K562 (cell line): ENCODE data around the gene GADD45GIP1. TPM values are rescaled to one million over a fixed set of nuclear protein-coding genes. Genes with fewer than 3 reads are reported as not detected.

Source experiments
- CHD7 ChIP-seq: fragments of 200-600 bp; sonication (generic); IDR thresholded peaks from one replicate; pipeline ENCODE4 v1.6.1; 2012; ENCODE audit warnings: mild to moderate bottlenecking, low read depth, low read length, inconsistent platforms
- ELF4 ChIP-seq: fragments of 450-650 bp; formaldehyde crosslinking; IDR thresholded peaks from 2 replicates; pipeline ENCODE4 v1.4.0; 2022; ENCODE audit warnings: missing genetic modification characterization
- SMARCE1 ChIP-seq: fragments of 450-650 bp; IDR thresholded peaks from 2 replicates; pipeline ENCODE4 v1.7.1; 2016; ENCODE audit warnings: mild to moderate bottlenecking
- SREBF2 ChIP-seq: sonication (generic); formaldehyde crosslinking; IDR thresholded peaks from 2 replicates; pipeline ENCODE4 v1.4.0; 2020; ENCODE audit warnings: mild to moderate bottlenecking, missing genetic modification reagents
- YBX1 ChIP-seq: fragments of 450-650 bp; IDR thresholded peaks from 2 replicates; pipeline ENCODE4 v1.7.1; 2016; ENCODE audit warnings: mild to moderate bottlenecking
- ZNF174 ChIP-seq: fragments of 250-450 bp; sonication (Bioruptor Pico); IDR thresholded peaks from 2 replicates; pipeline ENCODE4 v1.4.0; 2020; ENCODE audit warnings: mild to moderate bottlenecking
- ZNF232 ChIP-seq: sonication (generic); formaldehyde crosslinking; IDR thresholded peaks from 2 replicates; pipeline ENCODE4 v1.8.0; 2022; ENCODE audit warnings: mild to moderate bottlenecking, missing genetic modification reagents
- ZNF277 ChIP-seq: fragments of 250-450 bp; sonication (Bioruptor Pico); IDR thresholded peaks from 2 replicates; pipeline ENCODE4 v1.8.0; 2022; ENCODE audit warnings: inconsistent platforms, mild to moderate bottlenecking, moderate library complexity, borderline replicate concordance
- ZNF280B ChIP-seq: fragments of 250-450 bp; sonication (Bioruptor Pico); IDR thresholded peaks from 2 replicates; pipeline ENCODE4 v1.5.1; 2021; ENCODE audit warnings: mild to moderate bottlenecking
- ZNF740 ChIP-seq, 3 experiments: fragments of 200-800 bp in 1 of 3; sonication (Bioruptor generic) in 1 of 3; sonication (generic) in 1 of 3; formaldehyde crosslinking in 1 of 3; IDR thresholded peaks; 2 replicates each; pipeline versions ENCODE4 v1.6.1 to v1.8.0; 2016 to 2022; ENCODE audit warnings: mild to moderate bottlenecking in 2 of 3, missing compliant biosample characterization in 2 of 3, missing genetic modification characterization in 2 of 3, missing genetic modification reagents in 1 of 3
- ZNF764 ChIP-seq: fragments of 250-450 bp; sonication (Bioruptor Pico); IDR thresholded peaks from 2 replicates; pipeline ENCODE4 v1.4.0; 2020; ENCODE audit warnings: low read depth, mild to moderate bottlenecking, moderate library complexity
- polyA plus RNA-seq, 8 experiments: library from polyadenylated mRNA; depleted of rRNA in 4 of 8; stranded (reverse) in 5 of 8; unstranded in 3 of 8; fragments of >200 nt; fragmentation: Nextera tagmentation in 2 of 8; fragmentation: Illumina TruSeq in 1 of 8; extraction: Ambion mirVana in 2 of 8; extraction: Trizol in 1 of 8; gene quantifications; 2 replicates each; pipeline versions ENCODE4 v1.2.1 to v1.2.3, GENCODE V29; 2011 to 2014; ENCODE audit warnings: inconsistent platforms in 1 of 8, missing spikeins in 1 of 8
- total RNA-seq, 7 experiments: library from RNA; depleted of rRNA in 6 of 7; stranded (reverse); fragments of >200 nt in 6 of 7; fragmentation: Illumina TruSeq in 2 of 7; extraction: Trizol in 2 of 7; gene quantifications; 2 replicates each; pipeline versions ENCODE4 v1.2.1 to v1.2.3, GENCODE V29; 2011 to 2021; ENCODE audit warnings: low replicate concordance in 1 of 7

Gene GADD45GIP1
- total and polyA plus RNA-seq, 9 of the 15 experiments (the other 6 are each of a cell fraction or from before 2014, with no cell fraction given), result 5.1 to 161 (median 29.2) TPM

- no peak for TF ChIP-seq CHD7
- no peak for TF ChIP-seq SMARCE1
- no peak for TF ChIP-seq YBX1
- no peak for TF ChIP-seq SREBF2 (CRISPR knock-in tag)
- no peak for TF ChIP-seq ZNF280B (CRISPR knock-in tag)
- TF ChIP-seq ELF4, result no peak
- 0 out of 2 replicates have a peak, but pooled peaks have one; percentile 54 for TF ChIP-seq ZNF232 (CRISPR knock-in tag)
- TF ChIP-seq ZNF277 (CRISPR knock-in tag), result no peak
- no peak for TF ChIP-seq ZNF174 (CRISPR knock-in tag)
- TF ChIP-seq ZNF740 (CRISPR knock-in tag; IDR thresholded peaks at IDR 0.05), result peak; percentile 70
- no peak for TF ChIP-seq ZNF740 (tag; IDR thresholded peaks at IDR 0.05)
- TF ChIP-seq ZNF764 (CRISPR knock-in tag), result no peak
These were observed 23.5 kb downstream of the GADD45GIP1 start, which contains the start of gene FARSA (continued) for GRCh38 chr19:12933287-12934072.
